HG03159 (cell line): ENCODE data around the gene PIK3C2A.

Experiments used
- ATAC-seq: cut with Tn5 transposase; IDR thresholded peaks from one replicate; pipeline ENCODE4 v1.9.1; 2021; ENCODE audit warnings: mild to moderate bottlenecking, moderate library complexity; ENCODE audit not compliant: unreplicated experiment

PIK3C2A gene

DNA sequence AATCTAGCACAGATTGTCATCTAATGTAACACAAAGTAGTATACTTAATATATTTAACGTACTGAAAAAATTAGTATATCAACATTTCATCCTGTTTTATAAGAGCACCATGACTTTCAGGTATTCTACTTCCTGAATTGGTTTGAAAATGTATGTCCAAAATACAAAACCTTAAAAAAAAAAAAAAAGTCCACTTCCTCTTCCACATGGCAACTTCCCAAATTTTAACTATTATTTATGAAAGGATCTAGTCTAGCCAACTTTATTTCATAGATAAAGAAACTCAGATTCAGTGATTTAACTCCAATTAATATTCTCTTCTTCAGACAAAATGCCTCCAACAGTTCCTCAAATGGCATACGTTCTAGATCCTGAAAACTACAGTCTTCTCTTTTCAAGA, 44.0 kb downstream of the PIK3C2A start:
- ATAC-seq = no peak

DNA sequence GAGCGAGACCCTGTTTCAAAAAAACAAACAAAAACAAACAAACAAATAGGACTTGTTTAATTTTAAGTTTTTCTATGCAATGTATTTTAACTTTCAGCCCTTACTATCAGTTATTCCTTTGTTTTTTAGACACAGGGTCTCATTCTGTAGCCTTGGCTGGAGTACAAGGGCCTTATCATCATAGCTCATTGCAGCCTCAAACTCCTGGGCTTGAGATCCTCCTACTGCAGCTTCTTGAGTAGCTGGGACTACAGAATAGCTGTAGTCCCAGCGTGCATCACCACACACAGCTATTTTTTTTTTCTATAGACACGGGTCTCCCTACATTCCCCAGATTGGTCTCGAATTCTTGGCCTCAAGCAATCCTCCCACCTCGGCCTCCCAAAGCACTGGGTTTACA, 44.5 kb downstream of the PIK3C2A start:
- ATAC-seq = no peak

DNA sequence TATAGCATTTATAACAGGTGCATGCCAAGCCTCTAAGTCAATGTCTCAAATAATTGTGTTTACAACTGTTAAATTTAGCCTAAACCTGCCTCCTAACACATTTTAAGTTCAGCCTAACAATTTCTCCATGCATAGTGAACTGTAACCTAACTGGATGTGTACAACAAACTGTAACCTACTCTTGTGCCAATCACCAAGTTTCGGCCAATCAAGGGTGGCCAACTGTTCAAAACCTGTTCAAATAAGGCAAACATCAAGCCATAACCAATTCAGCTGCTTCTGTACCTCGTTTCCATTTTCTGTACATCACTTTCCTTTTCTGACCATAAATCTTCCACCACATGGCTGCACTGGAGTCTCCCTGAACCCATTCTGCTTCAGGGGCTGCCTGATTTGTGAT, 45.4 kb downstream of the PIK3C2A start:
- ATAC-seq = no peak

DNA sequence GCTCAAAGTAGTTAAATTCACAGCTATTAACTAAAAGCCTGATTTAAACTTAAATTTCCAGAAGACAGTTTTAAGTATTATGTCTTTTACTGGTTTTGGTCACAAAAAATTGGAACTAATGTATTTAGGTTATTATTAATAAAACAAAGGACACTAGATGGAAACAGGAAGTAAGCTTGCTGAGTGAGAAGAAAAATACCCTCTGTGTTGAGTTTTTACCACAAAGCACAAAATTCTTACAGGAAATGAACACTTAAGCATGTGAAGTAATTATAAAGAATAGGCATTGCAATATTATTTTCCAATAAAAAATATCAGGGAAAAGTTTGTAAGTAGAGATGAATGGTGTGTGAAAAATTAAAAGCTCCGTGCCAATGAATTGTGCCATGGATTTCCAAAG, 46.3 kb downstream of the PIK3C2A start:
- ATAC-seq = no peak

DNA sequence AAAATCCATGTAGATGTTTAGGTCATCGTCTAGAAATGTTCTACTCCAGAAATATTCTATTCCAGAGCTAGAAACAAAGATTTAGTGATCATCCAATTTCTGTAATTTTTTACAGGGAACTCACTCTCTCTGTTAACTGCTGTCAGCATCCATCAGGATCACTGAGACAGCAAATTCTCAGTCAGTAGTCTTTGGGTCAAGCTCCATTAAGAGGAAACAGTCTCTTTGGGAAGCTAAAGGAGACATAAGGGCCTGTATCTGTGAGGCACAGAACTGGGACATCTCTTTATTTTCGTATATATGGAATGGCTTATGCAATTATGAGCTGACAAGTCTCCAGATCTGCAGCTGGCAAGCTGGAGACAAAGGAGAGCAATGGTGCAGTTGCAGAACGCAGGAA, 48.3 kb downstream of the PIK3C2A start:
- no peak for ATAC-seq
